Colonic mucosa (tissue), 4 donors: ENCODE data around the gene CDK10. TPM values are rescaled to one million over a fixed set of nuclear protein-coding genes. Genes with fewer than 3 reads are reported as not detected.
"Not testable (repeated sequence)": the region's sequence is repeated elsewhere in the genome, so short reads cannot be mapped to it uniquely, and the experiment has no call there.

Experiments
- DNase-seq: peaks from one replicate; pipeline ENCODE4 v3.0.0-alpha.2; 2020
- H3K27ac ChIP-seq: fragments of 200-600 bp; one replicate; pipeline ENCODE4 v1.8.0; 2021
- H3K27me3 ChIP-seq: fragments of 200-600 bp; one replicate; pipeline ENCODE4 v1.8.0; 2021
- H3K36me3 ChIP-seq: fragments of 200-600 bp; one replicate; pipeline ENCODE4 v1.8.0; 2021
- H3K4me1 ChIP-seq: fragments of 200-600 bp; one replicate; pipeline ENCODE4 v1.8.0; 2021; ENCODE audit warnings: mild to moderate bottlenecking
- H3K4me3 ChIP-seq: fragments of 200-600 bp; one replicate; pipeline ENCODE4 v1.8.0; 2021
- H3K9ac ChIP-seq, 2 donors: one replicate each; pipeline ENCODE4 v1.7.0; 2013; ENCODE audit warnings: control low read depth in 2 of 2, low read depth in 2 of 2, low read length in 2 of 2
- H3K9me3 ChIP-seq: fragments of 200-600 bp; one replicate; pipeline ENCODE4 v1.8.0; 2021
- CTCF ChIP-seq: fragments of 200-600 bp; IDR thresholded peaks from one replicate; pipeline ENCODE4 v1.8.0; 2022; ENCODE audit warnings: antibody characterized with exemption, mild to moderate bottlenecking
- intact Hi-C: fragments of 100-400 bp; cut with DNase I; formaldehyde crosslinking; loops from one replicate; pipeline ENCODE4 v1.14.1; 2022
- total RNA-seq, 2 donors: library from RNA; stranded (reverse); fragmentation: NEBNext Ultra II Directional in 1 of 2; extraction: Animal tissue kit (Norgen Biotek cat#: 25700) in 1 of 2; gene quantifications; one replicate each; pipeline ENCODE4 v1.2.1, GENCODE V29; 2021
- donor health status: healthy.
- donor health status: DM: no; HTN: no; CAD: no.
- donor health status: DM: no; HTN: no; CAD: no.

Gene CDK10
- total RNA-seq, 2 donors from 2014 or later: 72.2 to 136 TPM

- intact Hi-C loops: no loop called here
- Histone ChIP-seq H3K9ac (no peak overlapping the region), H3K4me1 (peaks cover 11% of the 10 kb centered on the region), H3K4me3 (no peak overlapping the region), H3K9me3 (no peaks in the 10 kb centered on the region), H3K27me3 (no peaks in the 10 kb centered on the region), H3K36me3 (no peaks in the 10 kb centered on the region), H3K27ac (no peak overlapping the region)
- no peak for DNase-seq
- no peak for TF ChIP-seq CTCF
Measured at GRCh38 chr16:89685916-89686315, 573 bp upstream of the CDK10 start.

GRCh38 chr16:89687092-89687940 lies 827 bp downstream of the CDK10 start:
- peaks cover 11% of the 10 kb centered on the region for H3K36me3 ChIP-seq
- H3K9me3 ChIP-seq: no peaks in the 10 kb centered on the region
- peak overlapping the region; percentile 83 to 85 for H3K9ac ChIP-seq
- peaks cover 11% of the 10 kb centered on the region for H3K4me1 ChIP-seq
- peak; percentile 93 for DNase-seq
- peak overlapping the region; percentile 90 for H3K27ac ChIP-seq
- intact Hi-C loops: no loop called here
- TF ChIP-seq CTCF: no peak
- peak overlapping the region; percentile 95 for H3K4me3 ChIP-seq
- H3K27me3 ChIP-seq: no peaks in the 10 kb centered on the region

DNA sequence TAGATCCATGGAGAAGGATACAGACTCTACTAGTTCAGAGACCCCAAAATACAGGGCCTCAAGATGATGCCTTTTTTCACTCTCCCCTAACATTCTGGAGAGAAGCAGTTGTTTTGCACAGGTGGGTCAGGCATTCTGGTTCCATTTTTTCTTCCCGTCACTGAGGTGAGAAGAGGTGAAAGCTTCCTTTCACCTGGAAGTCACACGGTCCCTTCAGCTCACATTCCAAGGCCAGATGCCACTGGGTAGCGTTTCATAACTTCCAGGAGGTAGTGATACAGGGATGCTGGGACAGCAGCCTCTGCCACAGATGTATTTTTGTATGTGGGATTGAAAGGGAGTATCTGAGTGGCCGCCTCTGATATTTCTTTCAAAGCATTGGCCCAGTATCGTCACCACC lies 1.9 kb downstream of the CDK10 start:
- no peak for TF ChIP-seq CTCF
- no peak for DNase-seq
- Histone ChIP-seq H3K27ac (no peak overlapping the region), H3K9ac (peak overlapping the region in 1 of 2 donors; percentile 21), H3K36me3 (peaks cover 13% of the 10 kb centered on the region), H3K27me3 (no peaks in the 10 kb centered on the region), H3K9me3 (no peaks in the 10 kb centered on the region), H3K4me1 (peaks cover 11% of the 10 kb centered on the region), H3K4me3 (no peak overlapping the region)
- intact Hi-C loops: no loop called here

GRCh38 chr16:89689142-89689541 lies 2.7 kb downstream of the CDK10 start:
- H3K4me1 ChIP-seq: peaks cover 11% of the 10 kb centered on the region
- DNase-seq: no peak
- H3K4me3 ChIP-seq: no peak overlapping the region
- H3K27me3 ChIP-seq: no peaks in the 10 kb centered on the region
- no peak overlapping the region for H3K27ac ChIP-seq
- intact Hi-C loops: no loop called here
- no peaks in the 10 kb centered on the region for H3K9me3 ChIP-seq
- H3K9ac ChIP-seq: no peak overlapping the region
- peaks cover 17% of the 10 kb centered on the region for H3K36me3 ChIP-seq
- no peak for TF ChIP-seq CTCF

DNA sequence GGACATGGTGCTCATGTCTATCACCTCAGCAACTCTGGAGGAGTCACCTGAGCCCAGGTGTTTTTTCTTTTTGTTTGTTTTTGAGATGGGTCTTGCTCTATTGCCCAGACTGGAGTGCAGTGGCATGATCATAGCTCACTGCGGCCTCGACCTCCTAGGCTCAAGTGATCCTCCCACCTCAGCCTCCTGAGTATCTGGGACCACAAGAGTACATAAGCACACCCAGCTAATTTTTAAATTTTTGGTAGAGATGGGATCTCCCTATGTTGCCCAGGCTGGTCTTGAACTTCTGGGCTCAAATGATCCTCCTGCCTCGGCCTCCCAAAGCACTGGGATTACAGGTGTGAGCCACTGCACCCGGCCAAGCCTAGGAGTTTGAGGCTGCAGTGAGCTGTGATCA lies 3.1 kb downstream of the CDK10 start:
- DNase-seq, H3K27me3 ChIP-seq, H3K4me3 ChIP-seq, H3K9ac ChIP-seq, H3K9me3 ChIP-seq, intact Hi-C loops, H3K27ac ChIP-seq: not testable (repeated sequence)
- Histone ChIP-seq H3K36me3 (peaks cover 17% of the 10 kb centered on the region), H3K4me1 (peaks cover 11% of the 10 kb centered on the region)

- no peaks in the 10 kb centered on the region for H3K9me3 ChIP-seq
- H3K4me3 ChIP-seq: no peak overlapping the region
- intact Hi-C loops: no loop called here
- no peak overlapping the region for H3K27ac ChIP-seq
- no peak for TF ChIP-seq CTCF
- H3K9ac ChIP-seq: no peak overlapping the region
- no peaks in the 10 kb centered on the region for H3K27me3 ChIP-seq
- DNase-seq: no peak
- H3K4me1 ChIP-seq: peaks cover 11% of the 10 kb centered on the region
- peaks cover 17% of the 10 kb centered on the region for H3K36me3 ChIP-seq
Measured at GRCh38 chr16:89690392-89690901, 4.0 kb downstream of the CDK10 start.
